ENCODE data around the gene EPHA2.

- TF ChIP-seq POLR2A (IDR thresholded peaks at IDR 0.05) (no peak), CTCF (IDR thresholded peaks at IDR 0.05) (no peak), EP300 (IDR thresholded peaks at IDR 0.05) (no peak)
Measured at GRCh38 chr1:16158993-16159831, 3.3 kb upstream of the EPHA2 start.

All from tibial nerve (tissue), 4 donors.